Measurements from ENCODE around the gene ATP1A3. TPM values are rescaled to one million over a fixed set of nuclear protein-coding genes. Genes with fewer than 3 reads are reported as not detected.
A peak's percentile ranks its signal among the peaks of the same experiment; 100 is the strongest.

Gene ATP1A3
- total RNA-seq, 4 donors from 2014 or later, result 0.13 to 0.28 TPM; not detected in 2

DNA sequence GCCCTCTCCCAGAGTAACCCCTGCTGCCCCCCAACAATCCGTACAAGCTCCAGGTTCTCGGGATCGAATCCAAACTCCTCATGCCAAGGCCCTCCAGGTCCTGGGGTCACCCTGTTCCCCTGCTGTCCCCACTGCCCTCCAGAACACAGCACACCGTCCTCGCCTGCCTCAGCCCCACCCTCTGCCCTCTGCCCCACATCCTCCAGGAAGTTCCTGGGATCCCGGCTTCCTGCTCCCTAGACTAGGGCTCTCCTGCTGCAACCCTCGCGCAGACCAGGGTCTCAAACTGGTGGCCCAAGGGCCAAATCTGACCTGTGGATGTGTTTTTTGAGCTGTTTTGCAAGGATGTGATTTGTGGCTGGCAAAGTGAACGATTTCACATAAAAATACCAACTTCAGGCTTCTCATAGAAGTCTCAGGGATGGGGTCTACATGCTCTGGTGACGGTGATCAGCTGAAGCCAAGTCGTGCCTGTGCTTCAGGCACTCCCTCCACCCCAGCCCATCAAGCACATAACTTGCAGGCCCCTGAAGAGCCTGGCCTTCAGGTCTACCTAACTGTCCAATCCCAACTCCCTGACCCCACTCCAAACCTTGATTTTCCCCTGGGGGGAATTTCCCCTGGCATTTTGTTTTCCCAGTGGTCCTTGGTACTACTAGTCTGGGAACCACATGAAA lies 36.7 kb downstream of the ATP1A3 start:
- TF ChIP-seq, protein P1, sequence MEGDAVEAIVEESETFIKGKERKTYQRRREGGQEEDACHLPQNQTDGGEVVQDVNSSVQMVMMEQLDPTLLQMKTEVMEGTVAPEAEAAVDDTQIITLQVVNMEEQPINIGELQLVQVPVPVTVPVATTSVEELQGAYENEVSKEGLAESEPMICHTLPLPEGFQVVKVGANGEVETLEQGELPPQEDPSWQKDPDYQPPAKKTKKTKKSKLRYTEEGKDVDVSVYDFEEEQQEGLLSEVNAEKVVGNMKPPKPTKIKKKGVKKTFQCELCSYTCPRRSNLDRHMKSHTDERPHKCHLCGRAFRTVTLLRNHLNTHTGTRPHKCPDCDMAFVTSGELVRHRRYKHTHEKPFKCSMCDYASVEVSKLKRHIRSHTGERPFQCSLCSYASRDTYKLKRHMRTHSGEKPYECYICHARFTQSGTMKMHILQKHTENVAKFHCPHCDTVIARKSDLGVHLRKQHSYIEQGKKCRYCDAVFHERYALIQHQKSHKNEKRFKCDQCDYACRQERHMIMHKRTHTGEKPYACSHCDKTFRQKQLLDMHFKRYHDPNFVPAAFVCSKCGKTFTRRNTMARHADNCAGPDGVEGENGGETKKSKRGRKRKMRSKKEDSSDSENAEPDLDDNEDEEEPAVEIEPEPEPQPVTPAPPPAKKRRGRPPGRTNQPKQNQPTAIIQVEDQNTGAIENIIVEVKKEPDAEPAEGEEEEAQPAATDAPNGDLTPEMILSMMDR (IDR thresholded peaks at IDR 0.05), result no peak
- DNase-seq (ENCODE audit: low spot score) (no peak), ATAC-seq (ENCODE audit: low FRiP score) (no peak)

DNA sequence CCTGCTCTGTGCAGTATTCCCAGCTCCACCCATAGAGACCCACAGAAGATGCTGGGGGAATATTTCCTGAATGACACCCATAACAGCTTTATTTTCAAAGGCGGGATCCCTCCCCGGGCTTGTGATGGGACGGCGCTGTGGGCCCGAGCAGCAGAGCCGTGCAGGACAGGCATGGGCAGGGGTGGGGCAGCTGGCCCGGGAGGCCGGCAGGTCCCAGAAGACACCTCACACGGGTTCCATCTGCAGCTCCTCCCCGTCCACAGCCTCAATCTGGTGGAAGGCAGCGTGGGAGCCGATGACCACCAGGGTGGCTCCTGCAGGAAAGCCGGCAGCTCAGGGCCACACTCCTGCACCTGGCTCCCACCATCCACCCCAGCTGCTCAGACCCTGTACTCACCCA lies 37.4 kb downstream of the ATP1A3 start:
- ATAC-seq (ENCODE audit: low FRiP score) (no peak), DNase-seq (ENCODE audit: low spot score) (no peak)
- TF ChIP-seq, protein P1 (IDR thresholded peaks at IDR 0.05), result no peak

DNA sequence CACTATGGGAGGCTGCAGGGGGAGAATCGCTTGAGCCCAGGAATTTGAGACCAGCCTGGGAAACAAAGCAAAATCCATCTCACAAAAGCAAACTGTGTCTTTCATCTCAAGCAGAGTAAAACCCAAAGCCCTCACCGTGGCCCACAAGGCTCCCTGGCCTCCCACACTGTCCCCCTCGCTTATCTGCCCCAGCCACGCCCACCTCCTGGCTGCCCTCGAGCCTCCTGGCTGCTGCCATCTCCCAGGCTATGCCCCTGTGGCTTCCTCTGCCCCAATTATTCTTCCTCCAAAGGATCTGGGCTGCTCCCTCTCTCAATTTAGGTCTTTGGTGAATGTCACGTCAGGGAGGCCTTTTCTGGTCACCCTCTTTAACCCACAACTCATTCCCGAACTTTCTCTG lies 38.5 kb downstream of the ATP1A3 start:
- no peak for DNase-seq (ENCODE audit: low spot score)
- no peak for ATAC-seq (ENCODE audit: low FRiP score)

DNA sequence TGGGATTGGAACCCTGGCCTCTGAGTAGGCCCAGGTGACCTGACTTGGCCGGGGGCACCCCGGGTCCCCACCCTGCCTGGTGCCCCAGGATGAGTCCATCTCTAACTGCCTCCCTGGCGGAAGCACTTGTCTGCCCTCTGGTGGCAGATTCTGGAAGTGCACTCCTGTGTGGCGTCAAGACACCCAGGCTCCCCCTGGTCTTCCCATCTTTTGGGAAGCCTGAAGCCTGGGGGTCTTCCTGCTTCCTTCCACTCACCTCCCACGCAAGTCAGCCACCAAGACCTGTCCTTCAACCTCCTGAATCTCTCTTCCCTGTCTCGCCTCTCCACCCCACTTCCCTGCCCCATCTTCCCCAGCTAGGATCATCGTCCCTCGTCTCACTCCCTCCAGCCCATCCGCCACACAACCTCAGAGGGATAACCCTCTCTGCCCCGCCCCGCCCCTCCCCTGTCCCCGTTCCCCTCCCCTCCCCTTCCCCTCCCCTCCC lies 42.3 kb downstream of the ATP1A3 start:
- TF ChIP-seq, protein P1 (IDR thresholded peaks at IDR 0.05), result peak in 2 of 3 donors; percentile 79 to 87
- ATAC-seq (ENCODE audit: low FRiP score), result no peak
- peak; percentile 87 for DNase-seq (ENCODE audit: low spot score)

More for the DNA sequence above, 38.5 kb downstream of the ATP1A3 start:
- TF ChIP-seq, protein P1 (IDR thresholded peaks at IDR 0.05), result no peak

DNA sequence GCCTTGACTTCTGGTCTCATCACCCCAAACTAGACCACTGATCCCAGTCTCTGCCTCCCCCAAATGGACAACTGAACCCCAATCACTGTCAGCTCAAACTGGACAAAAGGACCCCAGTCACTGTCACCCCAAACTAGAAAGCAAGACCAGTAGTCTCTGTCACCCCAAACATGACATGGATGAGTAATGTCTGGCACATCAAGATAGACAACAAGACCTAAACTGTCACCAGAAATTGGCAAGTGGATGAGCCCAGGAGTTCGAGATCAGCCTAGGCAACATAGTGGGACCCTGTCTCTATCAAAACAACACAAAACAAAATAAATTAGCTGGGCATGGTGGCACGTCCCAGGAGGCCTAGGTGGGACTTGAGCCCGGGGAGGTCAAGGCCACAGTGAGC lies 46.9 kb downstream of the ATP1A3 start:
- DNase-seq (ENCODE audit: low spot score) (no peak), ATAC-seq (ENCODE audit: low FRiP score) (no peak)
- TF ChIP-seq, protein P1 (IDR thresholded peaks at IDR 0.05), result no peak

DNA sequence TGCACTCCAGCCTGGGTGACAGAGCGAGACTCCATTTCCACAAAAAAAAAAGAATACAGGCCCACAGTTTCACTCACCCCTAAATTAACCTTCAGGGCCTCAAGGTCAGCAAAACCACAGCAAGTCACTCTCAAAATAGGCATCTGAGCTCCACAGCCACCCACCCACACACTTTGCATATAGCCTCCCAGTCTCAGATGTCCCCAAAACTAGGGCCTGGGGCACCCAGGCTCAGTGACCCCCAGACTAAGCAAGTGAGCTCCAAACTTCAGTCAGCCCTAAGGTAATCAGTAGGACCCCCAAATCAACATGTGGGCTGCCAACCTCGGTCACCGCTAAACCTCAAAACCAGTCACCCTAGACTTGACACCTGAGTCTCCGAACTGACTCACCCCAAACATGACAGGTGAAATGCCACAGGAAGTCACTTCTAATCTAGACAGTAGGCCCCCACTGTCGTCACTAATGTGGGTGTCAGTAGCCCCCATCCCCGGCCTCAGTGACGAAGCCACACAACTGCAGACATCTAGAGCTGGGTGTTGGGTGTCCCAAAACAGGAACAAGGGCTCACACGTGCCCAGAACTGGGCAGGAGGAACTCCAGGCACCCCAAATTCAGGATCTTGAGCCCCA lies 48.8 kb downstream of the ATP1A3 start:
- TF ChIP-seq, protein P1 (IDR thresholded peaks at IDR 0.05), result no peak
- DNase-seq (ENCODE audit: low spot score) (no peak), ATAC-seq (ENCODE audit: low FRiP score) (no peak)

DNA sequence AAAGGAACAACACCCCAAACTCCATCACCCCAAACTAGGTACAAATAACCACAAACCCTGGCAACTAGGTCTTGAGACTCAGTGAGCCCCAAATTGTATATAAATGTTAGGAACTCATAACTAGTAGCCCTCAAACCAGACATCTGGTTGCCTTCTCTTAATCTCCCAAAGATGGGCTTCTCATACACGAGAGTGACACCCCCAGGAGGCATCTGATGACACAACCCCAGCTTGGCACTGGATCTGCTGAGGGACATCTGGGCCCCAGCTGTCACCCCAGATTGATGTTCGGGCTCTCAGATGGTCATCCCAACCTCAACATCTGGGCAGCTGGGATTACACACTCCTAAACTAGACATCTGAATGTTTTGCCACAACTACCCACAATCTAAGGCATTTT lies 49.7 kb downstream of the ATP1A3 start:
- DNase-seq (ENCODE audit: low spot score), result no peak
- no peak for ATAC-seq (ENCODE audit: low FRiP score)
- TF ChIP-seq, protein P1 (IDR thresholded peaks at IDR 0.05), result no peak
